ENCODE results near the gene ARHGAP22.

GRCh38 chr10:48520184-48520506, 84.7 kb downstream of the ARHGAP22 start:
- TF ChIP-seq, protein P1, sequence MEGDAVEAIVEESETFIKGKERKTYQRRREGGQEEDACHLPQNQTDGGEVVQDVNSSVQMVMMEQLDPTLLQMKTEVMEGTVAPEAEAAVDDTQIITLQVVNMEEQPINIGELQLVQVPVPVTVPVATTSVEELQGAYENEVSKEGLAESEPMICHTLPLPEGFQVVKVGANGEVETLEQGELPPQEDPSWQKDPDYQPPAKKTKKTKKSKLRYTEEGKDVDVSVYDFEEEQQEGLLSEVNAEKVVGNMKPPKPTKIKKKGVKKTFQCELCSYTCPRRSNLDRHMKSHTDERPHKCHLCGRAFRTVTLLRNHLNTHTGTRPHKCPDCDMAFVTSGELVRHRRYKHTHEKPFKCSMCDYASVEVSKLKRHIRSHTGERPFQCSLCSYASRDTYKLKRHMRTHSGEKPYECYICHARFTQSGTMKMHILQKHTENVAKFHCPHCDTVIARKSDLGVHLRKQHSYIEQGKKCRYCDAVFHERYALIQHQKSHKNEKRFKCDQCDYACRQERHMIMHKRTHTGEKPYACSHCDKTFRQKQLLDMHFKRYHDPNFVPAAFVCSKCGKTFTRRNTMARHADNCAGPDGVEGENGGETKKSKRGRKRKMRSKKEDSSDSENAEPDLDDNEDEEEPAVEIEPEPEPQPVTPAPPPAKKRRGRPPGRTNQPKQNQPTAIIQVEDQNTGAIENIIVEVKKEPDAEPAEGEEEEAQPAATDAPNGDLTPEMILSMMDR (IDR thresholded peaks at IDR 0.05), result no peak
- no peak for TF ChIP-seq POLR2A (IDR thresholded peaks at IDR 0.05)
